GM21723 (cell line): ENCODE measurements around the gene VPS11.
A peak's percentile ranks its signal among the peaks of the same experiment; 100 is the strongest.
"Not testable (repeated sequence)": the region's sequence is repeated elsewhere in the genome, so short reads cannot be mapped to it uniquely, and the experiment has no call there.

Source experiments
- ATAC-seq: cut with Tn5 transposase; IDR thresholded peaks from one replicate; pipeline ENCODE4 v1.9.1; 2021; ENCODE audit warnings: mild to moderate bottlenecking, moderate library complexity; ENCODE audit not compliant: unreplicated experiment

VPS11 gene

GRCh38 chr11:119067371-119068222, at the start of gene VPS11:
Gene VPS11, plus strand, starts transcription at chr11:119067818. Its CDS starts 6 bp downstream, at chr11:119067824.
- ATAC-seq, result peak; percentile 91

- peak; percentile 88 for ATAC-seq
Observed at GRCh38 chr11:119018074-119018938, 49.3 kb upstream of the VPS11 start, which contains the start of the genes RPS25 and TRAPPC4. Gene RPS25, minus strand, starts transcription at chr11:119018343. Its CDS starts 59 bp downstream, at chr11:119018284. Gene TRAPPC4, plus strand, starts transcription at chr11:119018766. Its CDS starts 30 bp downstream, at chr11:119018796.

GRCh38 chr11:119019996-119020395, 47.6 kb upstream of the VPS11 start:
- ATAC-seq, result no peak

DNA sequence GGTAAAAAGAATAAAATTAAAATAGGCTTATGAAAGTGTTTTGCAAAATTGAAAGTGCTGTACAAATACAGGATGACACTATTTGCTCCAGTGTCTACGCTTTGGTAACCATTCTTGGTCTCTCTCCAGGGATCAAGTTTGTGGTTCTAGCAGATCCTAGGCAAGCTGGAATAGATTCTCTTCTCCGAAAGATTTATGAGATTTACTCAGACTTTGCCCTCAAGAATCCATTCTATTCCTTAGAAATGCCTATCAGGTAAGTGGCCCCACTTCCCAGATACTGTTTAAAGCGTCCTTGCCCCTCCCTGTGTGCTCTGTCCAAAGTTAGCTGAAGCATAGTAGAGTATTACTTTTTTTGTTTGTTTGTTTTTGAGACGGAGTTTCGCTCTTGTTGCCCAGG, 46.0 kb upstream of the VPS11 start:
- no peak for ATAC-seq

DNA sequence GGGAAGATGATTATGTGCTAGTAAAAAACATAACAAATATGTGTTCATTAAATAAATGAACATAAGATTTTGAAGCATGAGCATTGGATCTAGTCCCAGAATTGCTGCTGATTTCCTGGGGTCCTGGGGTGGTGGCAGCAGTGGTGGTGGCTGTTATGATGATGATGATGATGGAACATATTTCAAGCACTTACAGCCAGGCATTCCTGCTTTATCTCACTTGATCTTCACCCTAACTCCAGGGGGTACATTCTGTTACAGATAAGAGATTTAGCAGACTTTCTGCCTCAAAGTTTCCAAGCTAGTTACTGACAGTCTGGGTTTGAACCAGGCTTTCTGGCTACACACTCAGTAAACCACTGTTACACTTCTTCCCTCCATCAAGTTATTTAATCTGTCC, 43.9 kb upstream of the VPS11 start:
- no peak for ATAC-seq

- no peak for ATAC-seq
Observed at GRCh38 chr11:119024430-119025098, 43.1 kb upstream of the VPS11 start.

DNA sequence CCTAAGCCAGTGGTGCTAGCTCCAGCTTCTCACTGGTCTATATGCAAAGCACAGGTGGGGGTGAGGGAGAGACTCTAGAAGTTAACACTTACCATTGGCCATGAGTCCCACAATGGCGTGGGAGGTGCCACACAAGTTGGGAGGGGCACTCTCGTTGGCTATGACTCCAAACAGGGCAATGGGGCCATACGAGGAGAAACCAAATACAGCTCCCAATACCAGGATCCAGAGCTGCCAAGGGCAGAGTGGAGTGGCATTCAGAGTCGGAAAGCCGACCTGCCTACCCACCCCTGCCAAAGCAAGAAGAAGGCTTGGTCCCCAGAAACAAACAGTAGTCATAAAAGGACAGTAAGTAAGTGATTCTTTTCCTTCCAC, 42.5 kb upstream of the VPS11 start:
- ATAC-seq, result no peak

DNA sequence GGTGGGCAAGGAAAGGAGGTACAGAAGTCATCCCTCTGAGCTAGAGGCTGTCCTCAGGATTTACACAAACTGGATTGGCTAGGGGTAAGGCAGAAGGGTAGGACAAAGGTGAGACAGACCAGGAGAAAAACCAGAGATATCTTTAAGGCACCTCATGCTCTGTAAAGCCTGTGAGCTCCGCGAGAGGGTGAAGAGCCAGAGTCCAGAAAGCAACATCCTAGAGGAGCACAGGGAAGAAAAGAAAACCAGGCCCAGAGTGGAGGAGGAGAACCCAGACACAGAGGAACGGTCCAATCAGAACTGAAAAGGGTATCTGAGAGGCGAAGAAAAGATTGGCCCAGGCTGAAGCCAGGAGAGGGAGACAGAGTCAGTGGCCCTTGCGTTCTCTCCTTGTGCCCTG, 42.1 kb upstream of the VPS11 start:
- no peak for ATAC-seq

GRCh38 chr11:119025978-119026766, 41.4 kb upstream of the VPS11 start:
- ATAC-seq, result no peak

DNA sequence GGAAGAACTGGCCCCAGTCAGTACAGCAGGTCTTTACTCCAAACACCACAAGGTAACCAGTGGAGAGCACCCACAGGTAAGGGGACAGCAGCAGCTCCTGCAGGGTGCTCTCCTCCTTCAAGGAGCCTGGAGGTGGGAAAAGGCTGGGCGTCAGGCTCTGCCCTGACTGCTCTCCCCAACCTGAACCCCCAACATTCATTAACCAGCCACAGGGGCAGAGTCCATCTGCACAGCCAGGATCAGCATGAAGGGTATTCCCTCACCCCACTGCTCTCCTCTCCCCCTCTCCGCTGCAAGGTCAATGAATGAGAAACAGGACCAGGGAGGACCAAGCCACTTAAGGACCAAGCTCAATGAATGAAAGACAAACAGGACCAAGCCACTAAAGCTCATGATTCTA, 40.6 kb upstream of the VPS11 start:
- no peak for ATAC-seq

DNA sequence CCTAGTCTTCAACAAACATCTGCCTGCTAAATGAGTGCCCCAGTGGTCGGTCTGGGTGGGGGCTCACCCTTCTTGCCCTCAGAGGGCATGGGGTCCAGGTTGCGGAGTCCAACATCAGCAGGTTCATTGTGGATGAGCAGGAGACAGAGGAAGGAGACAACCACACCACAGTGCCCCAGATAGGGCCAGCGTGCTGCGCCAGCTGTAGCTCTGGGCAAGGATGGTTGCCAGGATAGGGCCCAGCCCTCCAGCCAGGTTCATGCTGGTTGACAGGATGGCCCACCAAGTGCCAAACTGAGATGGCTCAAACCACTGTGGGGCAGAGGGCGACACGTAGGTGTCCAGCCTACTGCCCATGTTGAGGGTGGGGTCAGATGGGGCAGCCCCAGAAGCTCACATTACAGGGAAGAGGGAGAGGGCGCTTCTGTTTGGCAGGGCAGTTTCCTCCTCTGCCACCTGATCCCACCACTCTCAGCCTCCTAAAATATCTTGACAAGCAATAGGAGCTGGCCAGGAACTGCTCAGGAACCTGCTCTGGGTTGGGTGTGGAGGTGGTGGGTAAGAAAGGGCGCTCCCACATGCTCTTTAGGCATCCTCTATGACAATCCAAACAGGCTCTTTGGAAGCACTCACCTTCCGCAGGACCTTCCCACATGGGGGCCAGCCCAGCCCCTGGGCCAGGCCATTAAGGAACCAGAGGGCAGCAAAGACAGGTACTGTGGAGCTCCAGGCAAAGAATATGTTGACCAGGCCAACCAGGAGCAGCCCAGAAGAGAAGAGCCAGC, 39.9 kb upstream of the VPS11 start:
- ATAC-seq, result no peak

DNA sequence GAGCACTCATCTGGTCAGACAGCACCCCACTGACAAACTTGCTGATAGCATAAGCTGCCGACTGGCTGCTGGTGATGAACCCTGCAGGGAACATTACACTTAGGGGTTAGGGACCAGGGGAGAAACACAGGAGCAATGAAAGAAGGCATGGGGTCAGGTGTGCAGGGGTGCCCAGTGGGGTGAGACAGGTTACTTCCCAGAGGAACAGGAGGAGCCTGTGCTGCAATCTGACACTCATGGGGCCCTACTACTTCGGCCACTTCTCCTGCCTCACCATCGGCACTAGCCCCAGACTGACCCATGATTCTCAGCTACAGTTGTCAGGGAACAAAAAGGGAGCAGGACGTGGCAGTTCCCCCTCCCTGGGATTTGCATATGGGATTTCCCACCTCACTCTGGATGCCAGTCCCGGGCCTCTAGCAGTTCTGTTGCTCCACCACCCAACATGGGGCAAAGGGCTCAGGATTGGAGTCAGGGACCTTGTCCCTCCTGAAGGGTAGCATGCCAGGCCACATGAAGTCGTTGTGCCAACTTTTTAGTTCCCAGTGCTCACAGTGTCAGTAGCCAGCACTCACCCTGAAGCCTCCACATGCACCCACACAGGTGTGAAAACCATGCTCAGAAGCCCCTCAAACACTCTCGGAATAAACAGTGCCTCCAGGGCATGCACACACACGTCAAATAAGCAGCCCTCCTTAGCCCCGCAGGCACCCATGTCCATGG, 39.1 kb upstream of the VPS11 start:
- ATAC-seq, result no peak

DNA sequence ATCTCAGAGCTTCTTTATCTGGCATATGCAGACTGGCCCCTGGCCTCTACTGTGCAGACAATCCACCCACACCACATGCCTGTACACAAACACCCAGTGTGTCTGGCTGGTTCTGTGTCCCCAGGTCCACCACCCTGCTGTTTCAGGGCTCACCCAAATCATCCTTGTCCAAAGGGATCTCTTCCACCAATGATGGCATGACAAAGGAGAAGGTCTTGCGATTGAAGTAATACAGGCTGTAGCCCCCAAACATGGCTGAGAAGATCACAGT, 38.6 kb upstream of the VPS11 start:
- no peak for ATAC-seq

- ATAC-seq, result peak; percentile 23
Observed at GRCh38 chr11:119029340-119030028, 38.1 kb upstream of the VPS11 start.

DNA sequence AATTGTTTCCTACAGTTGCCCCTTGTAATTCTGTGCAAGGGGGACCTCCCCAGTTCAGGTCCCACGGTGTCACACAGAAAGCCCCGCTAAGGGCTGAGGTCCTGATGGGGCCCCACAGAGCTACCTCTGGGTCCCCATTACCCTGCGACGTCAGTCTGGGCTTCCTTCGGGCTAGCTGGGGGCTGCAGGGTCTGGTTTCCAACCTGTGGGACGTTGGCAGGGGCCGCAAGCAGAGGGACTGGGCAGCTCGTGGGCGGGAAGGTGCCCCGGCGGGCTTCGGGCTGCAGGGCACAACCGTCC, 37.6 kb upstream of the VPS11 start:
- peak; percentile 26 for ATAC-seq

GRCh38 chr11:119030329-119031047, 37.1 kb upstream of the VPS11 start, which contains the start of gene SLC37A4:
Gene SLC37A4, minus strand, starts transcription at chr11:119030877.
- peak; percentile 83 for ATAC-seq

DNA sequence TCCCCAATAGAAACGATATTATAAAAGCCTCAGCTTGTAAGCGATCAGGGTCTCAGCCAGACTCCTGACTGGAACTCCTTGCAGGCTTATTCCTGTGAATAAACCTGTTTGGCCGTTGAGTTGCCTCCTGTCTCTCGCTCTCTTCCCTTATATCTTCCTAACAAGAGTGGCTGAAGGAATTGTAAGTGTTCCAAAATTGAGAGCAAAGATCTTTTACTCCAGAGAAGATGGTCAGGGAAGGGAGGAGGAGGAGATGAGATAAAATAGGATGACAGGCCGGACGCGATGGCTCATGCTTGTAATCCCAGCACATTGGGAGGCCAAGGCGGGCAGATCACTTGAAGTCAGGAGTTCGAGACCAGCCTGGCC, 35.7 kb upstream of the VPS11 start:
- ATAC-seq, result no peak

DNA sequence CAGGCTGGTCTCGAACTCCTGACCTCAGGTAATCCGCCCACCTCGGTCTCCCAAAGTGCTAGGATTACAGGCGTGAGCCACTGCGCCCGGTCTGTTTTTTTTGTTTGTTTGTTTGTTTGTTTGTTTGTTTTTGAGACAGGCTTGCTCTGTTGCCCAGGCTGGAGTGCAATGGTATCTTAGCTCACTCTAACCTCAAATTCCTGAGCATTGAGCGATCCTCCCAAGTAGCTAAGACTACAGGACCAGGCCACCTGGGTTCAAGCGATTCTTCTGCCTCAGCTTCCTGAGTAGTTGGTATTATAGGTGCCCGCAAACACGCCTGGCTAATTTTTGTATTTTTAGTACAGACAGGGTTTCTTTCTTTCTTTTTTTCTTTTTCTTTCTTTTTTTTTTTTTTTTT, 34.2 kb upstream of the VPS11 start:
- ATAC-seq, result not testable (repeated sequence)
